GM20000 (cell line): ENCODE results near the gene FN1.

Experiments
- DNase-seq: peaks from one replicate; pipeline ENCODE4 v3.0.0; 2012; ENCODE audit warnings: low spot score
- TF ChIP-seq, protein P1 (sequence below): IDR thresholded peaks from 2 replicates; pipeline ENCODE4 v1.5.1; 2012; ENCODE audit warnings: mild to moderate bottlenecking, control low read depth; ENCODE audit errors: extremely low read depth, missing control alignments

The FN1 gene

DNA sequence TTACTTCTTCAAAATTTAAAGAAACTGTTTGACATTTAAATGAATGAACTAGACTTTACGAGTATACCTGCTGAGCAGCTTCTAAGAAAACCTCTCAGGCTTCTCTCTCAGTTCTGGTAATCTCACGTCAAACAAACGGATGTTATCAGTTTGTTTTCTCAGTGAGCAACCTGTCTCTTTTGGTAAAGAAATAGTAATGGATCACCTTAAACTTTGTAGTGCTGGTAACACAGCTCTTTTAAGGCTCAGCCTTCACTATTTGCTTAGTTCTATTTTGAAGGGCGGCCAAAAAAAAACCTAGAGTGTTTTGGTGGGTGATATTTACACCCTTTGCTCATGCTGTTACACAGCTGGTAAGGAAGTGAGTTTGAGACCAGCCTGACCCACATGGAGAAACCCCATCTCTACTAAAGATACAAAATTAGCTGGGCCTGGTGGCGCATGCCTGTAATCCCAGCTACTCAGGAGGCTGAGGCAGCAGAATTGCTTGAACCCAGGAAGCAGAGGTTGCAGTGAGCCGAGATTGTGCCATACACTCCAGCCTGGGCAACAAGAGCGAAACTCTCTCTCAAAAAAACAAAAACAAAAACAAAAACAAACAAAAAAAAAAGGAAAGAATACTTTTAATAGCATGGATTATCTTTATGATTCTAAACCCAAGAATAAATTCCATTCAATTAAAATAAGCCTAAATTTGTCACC is 15.9 kb downstream of the FN1 start:
- TF ChIP-seq, protein P1, sequence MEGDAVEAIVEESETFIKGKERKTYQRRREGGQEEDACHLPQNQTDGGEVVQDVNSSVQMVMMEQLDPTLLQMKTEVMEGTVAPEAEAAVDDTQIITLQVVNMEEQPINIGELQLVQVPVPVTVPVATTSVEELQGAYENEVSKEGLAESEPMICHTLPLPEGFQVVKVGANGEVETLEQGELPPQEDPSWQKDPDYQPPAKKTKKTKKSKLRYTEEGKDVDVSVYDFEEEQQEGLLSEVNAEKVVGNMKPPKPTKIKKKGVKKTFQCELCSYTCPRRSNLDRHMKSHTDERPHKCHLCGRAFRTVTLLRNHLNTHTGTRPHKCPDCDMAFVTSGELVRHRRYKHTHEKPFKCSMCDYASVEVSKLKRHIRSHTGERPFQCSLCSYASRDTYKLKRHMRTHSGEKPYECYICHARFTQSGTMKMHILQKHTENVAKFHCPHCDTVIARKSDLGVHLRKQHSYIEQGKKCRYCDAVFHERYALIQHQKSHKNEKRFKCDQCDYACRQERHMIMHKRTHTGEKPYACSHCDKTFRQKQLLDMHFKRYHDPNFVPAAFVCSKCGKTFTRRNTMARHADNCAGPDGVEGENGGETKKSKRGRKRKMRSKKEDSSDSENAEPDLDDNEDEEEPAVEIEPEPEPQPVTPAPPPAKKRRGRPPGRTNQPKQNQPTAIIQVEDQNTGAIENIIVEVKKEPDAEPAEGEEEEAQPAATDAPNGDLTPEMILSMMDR = no peak
- DNase-seq = no peak

DNA sequence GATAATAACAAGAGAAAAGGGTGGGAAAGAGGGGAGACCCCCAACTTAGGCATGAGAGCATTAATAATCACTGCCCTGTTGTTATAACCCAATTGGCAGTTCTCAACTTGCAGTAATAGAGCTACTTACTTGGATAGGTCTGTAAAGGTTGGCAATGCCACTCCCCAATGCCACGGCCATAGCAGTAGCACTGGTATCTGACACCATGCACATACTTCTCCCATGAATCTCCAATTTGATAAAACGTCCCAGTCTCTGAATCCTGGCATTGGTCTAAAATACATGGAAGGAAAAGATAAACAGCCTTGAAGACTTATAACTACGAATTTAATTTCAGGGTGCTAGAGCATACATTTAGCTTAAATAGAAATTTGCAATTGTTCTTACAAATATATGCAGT is 16.8 kb downstream of the FN1 start:
- TF ChIP-seq, protein P1 = no peak
- no peak for DNase-seq

DNA sequence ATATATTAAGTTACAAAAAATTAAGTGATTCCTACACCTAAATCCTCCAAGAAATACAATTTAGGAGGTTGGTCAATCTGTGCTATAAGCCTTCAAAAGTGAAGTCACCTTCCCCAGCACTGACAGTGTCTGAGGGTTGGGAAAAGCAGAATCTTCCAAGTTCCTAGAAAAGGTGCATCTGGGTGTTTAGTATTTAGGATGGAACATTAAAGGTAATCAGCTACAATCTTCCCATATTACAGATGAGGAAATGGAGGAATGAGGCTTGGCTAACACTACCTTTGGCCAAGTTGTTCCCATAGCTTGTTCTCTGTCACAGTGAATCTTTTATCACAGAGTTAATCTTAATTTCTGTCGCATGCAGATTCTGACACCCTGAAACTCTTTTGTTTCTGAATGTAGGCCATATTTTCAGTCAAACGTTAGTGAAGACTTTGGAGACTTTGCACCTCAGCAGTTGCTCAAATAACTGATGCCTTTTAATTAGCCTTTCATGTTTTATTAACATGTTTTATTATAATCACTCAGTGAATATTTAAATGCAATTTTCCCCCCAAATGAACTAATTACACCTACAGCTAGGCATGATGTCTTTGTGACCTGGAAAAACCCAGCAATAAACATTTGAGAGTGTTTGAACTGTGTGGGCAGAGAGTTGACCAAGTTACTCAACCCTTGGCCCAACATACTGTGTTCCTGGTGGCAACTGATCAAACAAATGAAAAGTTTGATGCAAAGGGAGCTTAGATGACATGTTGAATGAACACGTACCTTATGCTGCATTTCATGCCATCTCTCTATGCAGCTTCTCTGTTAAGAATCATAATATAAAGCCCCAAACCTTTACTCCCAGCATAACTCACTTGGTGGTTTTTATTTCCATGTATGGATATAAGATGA is 17.6 kb downstream of the FN1 start:
- TF ChIP-seq, protein P1 = no peak
- no peak for DNase-seq

DNA sequence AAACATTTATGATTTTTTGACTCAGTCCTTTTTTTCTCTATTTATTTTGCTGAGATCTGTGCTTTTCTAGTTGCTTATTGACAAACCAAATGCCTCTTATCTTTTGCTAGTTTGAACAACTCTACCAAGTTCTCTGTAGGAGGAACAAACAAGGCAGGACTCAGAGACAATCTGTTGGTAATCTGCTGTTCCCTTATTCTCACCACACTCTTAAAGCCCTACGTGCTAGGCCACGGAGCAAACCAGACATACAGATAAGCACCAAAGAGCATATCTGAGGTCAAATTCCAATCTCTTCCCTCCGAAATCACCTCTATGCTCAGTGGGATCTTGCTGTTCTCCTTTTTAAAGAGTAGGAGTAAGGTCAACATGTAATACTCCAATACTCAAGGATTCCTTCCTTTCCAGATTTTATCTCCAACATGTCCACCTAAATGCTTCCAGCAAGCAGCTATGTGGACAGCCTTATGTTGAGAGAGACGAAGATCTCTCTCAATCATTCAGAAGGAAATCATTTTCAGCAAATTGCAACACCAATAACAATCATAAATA is 18.4 kb downstream of the FN1 start:
- no peak for DNase-seq
- TF ChIP-seq, protein P1 = no peak

DNA sequence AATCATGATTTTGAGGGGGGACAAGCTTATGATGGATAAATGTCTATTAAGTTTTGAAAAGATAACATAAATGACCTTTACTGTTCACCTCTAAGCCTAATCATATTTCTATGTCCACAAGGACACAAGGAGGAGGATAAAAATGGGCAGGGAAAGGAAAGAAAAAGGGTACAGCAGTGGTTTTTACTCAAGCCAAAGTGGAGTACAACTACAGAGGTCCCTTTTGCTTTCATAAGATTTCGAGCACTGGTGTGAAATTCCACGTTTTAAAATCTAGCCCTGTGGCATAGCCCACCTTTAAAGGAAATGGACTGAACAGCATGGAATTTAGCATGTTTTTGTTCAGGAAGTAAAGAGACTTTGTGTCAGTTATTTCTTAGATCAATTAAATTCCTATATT is 19.2 kb downstream of the FN1 start:
- TF ChIP-seq, protein P1 = no peak
- DNase-seq = no peak

DNA sequence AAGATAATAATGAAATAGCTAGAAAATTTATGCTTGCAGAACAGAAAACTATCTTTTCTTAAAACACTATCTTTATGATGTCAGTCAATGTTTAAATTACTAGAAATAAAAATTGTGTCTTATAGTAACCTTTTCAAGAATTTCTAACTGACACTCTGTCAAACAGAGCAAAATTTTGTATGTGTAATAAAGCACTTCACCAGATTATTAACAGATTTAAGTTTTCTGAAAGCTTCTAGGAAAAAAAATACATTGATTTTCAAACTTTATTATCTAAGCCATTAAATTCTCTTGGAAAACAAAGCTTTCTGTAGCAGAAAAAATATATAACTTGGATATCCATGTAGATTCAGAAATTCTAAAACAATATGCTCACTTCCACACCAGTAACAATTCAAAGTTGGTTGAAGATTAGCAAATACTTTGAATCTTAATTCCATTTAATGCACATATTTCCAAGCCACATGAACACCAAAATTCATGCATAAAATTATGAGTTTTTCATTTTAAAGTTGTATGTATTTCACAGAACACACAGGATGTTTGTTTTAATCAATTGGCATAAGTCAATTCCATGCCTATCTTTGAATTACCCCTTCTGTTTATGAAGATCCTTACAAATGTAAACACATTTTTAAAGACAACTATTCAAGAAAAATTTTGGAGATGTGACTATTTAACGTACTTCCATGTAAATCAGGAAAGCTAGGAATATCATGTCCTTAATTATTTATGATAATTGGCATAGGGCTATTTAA is 19.9 kb downstream of the FN1 start:
- no peak for DNase-seq
- TF ChIP-seq, protein P1 = no peak
